SIG-M5 treated with dmso at 0.1 percent for 504 hours (cell line): ENCODE results near the gene RUSF1.
"Not testable (repeated sequence)": the region's sequence is repeated elsewhere in the genome, so short reads cannot be mapped to it uniquely, and the experiment has no call there.

Experiments used
- DNase-seq: peaks from one replicate; lab custom pipeline; 2025; ENCODE audit not compliant: unreplicated experiment; lab: John Stamatoyannopoulos, UW

Gene RUSF1

GRCh38 chr16:31455601-31456314 lies 52.4 kb downstream of the RUSF1 start:
- peak; percentile 52 for DNase-seq

- DNase-seq: no peak
Observed at GRCh38 chr16:31453255-31454204, 54.7 kb downstream of the RUSF1 start.

GRCh38 chr16:31452631-31453106 lies 55.5 kb downstream of the RUSF1 start:
- DNase-seq: no peak

GRCh38 chr16:31451681-31452351 lies 56.4 kb downstream of the RUSF1 start:
- peak; percentile 59 for DNase-seq

- no peak for DNase-seq
Observed at GRCh38 chr16:31451201-31451600, 57.0 kb downstream of the RUSF1 start.

GRCh38 chr16:31445931-31446330 lies 62.3 kb downstream of the RUSF1 start:
- not testable (repeated sequence) for DNase-seq

- no peak for DNase-seq
Observed at GRCh38 chr16:31441956-31442355, 66.2 kb downstream of the RUSF1 start.

- no peak for DNase-seq
Observed at GRCh38 chr16:31440516-31441184, 67.5 kb downstream of the RUSF1 start.

- DNase-seq: no peak
Observed at GRCh38 chr16:31439519-31439918, 68.7 kb downstream of the RUSF1 start.
